IPS-20b (cell line): Measurements from ENCODE around the gene CDY2B.
"Not testable (repeated sequence)": the region's sequence is repeated elsewhere in the genome, so short reads cannot be mapped to it uniquely, and the experiment has no call there.

ENCODE experiments used
- H3K27ac ChIP-seq: one replicate; pipeline ENCODE4 v1.5.1; 2013; ENCODE audit warnings: low read length
- H3K27me3 ChIP-seq: 2 replicates; pipeline ENCODE4 v1.6.1; 2013; ENCODE audit warnings: mild to moderate bottlenecking, low read length, inconsistent platforms; ENCODE audit not compliant: insufficient read depth
- H3K36me3 ChIP-seq: 2 replicates; pipeline ENCODE4 v1.6.1; 2013; ENCODE audit warnings: low read depth, mild to moderate bottlenecking, inconsistent platforms, low read length, moderate library complexity; ENCODE audit not compliant: insufficient read depth
- H3K4me1 ChIP-seq: 2 replicates; pipeline ENCODE4 v1.6.1; 2013; ENCODE audit warnings: mild to moderate bottlenecking, control low read depth, inconsistent platforms, low read length, moderate library complexity; ENCODE audit not compliant: insufficient read depth
- H3K4me3 ChIP-seq: 2 replicates; pipeline ENCODE4 v1.5.1; 2013; ENCODE audit warnings: mild to moderate bottlenecking, low read length, inconsistent platforms
- H3K9ac ChIP-seq: 2 replicates; pipeline ENCODE4 v1.6.1; 2013; ENCODE audit warnings: low read depth, mild to moderate bottlenecking, inconsistent platforms, low read length, moderate library complexity
- H3K9me3 ChIP-seq: 2 replicates; pipeline ENCODE4 v1.6.1; 2013; ENCODE audit warnings: mild to moderate bottlenecking, low read depth, low read length, inconsistent platforms; ENCODE audit not compliant: insufficient read depth

CDY2B gene, protein sequence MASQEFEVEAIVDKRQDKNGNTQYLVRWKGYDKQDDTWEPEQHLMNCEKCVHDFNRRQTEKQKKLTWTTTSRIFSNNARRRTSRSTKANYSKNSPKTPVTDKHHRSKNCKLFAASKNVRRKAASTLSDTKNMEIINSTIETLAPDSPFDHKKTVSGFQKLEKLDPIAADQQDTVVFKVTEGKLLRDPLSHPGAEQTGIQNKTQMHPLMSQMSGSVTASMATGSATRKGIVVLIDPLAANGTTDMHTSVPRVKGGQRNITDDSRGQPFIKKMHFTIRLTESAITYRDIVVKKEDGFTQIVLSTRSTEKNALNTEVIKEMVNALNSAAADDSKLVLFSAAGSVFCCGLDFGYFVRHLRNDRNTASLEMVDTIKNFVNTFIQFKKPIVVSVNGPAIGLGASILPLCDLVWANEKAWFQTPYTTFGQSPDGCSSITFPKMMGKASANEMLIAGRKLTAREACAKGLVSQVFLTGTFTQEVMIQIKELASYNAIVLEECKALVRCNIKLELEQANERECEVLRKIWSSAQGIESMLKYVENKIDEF

GRCh38 chrY:17880120-17880519 lies at the start of gene CDY2B:
Gene CDY2B (minus strand): TSS chrY:17880220. CDS start chrY:17879892, 328 bp downstream.
- H3K9ac ChIP-seq, H3K4me3 ChIP-seq, H3K27me3 ChIP-seq, H3K36me3 ChIP-seq, H3K27ac ChIP-seq, H3K9me3 ChIP-seq, H3K4me1 ChIP-seq: not testable (repeated sequence)

DNA sequence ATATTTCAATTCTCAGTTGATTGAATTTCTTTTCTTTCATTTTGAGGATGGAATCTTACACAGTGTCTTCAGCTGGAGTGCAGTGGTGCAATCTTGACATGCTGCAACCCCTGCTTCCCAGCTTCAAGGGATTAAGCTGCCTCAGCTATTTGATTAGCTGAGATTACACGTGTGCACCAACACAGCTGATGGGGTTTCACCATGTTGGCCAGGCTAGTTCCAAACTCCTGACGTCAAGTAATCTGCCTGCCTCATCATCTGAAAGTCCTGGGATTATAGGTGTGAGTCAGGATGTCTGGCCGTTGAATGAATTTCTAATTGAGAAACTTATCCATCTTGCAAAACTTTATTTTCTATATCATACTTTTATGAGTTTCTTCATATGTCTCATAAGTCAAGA lies 28.0 kb upstream of the CDY2B start:
- H3K27me3 ChIP-seq, H3K9ac ChIP-seq, H3K4me1 ChIP-seq, H3K4me3 ChIP-seq, H3K27ac ChIP-seq, H3K36me3 ChIP-seq, H3K9me3 ChIP-seq: not testable (repeated sequence)

GRCh38 chrY:17907351-17907750 lies 27.3 kb upstream of the CDY2B start:
- not testable (repeated sequence) for H3K4me1 ChIP-seq, H3K9ac ChIP-seq, H3K9me3 ChIP-seq, H3K27me3 ChIP-seq, H3K4me3 ChIP-seq, H3K27ac ChIP-seq, H3K36me3 ChIP-seq

- H3K9me3 ChIP-seq, H3K9ac ChIP-seq, H3K27me3 ChIP-seq, H3K4me3 ChIP-seq, H3K36me3 ChIP-seq, H3K4me1 ChIP-seq, H3K27ac ChIP-seq: not testable (repeated sequence)
These were observed 1.7 kb upstream of the CDY2B start for GRCh38 chrY:17881697-17882096.

DNA sequence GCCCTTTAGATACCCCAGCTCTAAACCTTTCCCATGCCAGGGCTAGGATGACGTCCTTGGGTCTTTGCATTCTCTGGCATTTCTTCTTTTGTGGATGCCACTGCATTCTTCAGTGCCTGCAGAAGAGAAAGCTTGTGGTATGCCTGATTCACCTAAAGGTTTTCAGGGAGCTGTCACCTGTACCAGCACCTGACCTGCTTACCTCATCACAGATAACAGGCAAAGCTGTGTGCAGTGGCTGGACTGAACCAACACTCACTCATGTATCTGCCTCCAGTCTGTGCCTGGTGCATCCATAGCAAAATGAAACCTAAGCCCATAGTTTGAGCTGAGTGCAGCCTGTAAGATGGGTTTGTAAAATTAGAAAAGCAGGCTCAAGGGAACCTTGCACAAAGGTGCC lies 3.3 kb downstream of the CDY2B start:
- H3K27ac ChIP-seq, H3K9me3 ChIP-seq, H3K9ac ChIP-seq, H3K4me1 ChIP-seq, H3K4me3 ChIP-seq, H3K36me3 ChIP-seq, H3K27me3 ChIP-seq: not testable (repeated sequence)

DNA sequence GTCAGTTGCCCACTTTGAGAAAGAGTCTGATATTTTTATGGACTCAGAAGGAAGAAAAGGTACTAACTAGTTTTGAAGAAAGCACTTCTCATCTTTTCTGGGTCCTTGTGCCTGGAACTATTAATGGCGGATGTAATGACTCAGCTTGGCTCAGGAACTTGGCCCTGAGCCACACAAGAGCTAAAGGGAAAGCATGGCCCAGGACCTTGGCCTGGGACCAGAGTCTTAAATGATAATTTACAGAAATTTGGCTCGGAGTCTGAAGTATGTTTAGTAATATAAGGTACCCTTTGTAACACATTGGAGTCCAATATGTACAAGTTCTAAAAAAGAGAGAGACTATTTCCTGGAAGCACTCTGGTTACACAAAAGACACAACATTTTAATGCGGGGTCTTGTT lies 4.6 kb downstream of the CDY2B start:
- H3K4me1 ChIP-seq, H3K9ac ChIP-seq, H3K4me3 ChIP-seq, H3K36me3 ChIP-seq, H3K27me3 ChIP-seq, H3K27ac ChIP-seq, H3K9me3 ChIP-seq: not testable (repeated sequence)

DNA sequence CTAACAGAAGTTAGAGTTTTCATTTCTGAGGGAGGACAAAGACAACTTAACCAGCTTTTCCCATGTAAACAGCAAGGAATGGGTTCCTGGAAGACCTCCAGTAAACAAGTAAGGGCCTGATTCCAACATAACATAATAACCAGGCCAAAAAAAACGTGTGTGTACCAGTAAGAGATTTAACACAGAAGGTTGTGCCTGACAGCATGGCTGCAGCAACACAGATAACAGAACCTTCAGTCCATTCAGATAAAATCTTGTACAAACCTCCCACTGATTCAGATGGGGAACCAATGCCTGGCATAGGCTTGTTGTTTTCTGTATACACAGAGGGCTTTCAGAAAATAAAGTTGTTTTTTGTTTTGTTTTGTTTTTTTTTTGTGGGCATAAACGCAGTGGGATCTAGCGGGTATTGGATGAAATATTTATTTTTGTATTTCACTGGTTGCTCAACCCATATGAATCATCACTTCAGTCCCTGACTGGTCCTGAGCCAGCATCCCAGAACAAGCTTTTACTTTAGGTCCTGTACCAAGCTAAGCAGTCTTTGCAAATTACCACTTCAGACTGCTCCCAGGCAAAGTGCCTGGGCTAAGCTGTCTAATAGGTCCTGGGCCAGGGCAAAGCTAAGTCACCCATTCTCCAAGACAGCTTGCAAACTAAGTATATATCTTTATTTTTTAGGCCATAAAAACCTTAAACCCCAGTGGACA lies 8.7 kb downstream of the CDY2B start:
- H3K27ac ChIP-seq, H3K27me3 ChIP-seq, H3K9me3 ChIP-seq, H3K9ac ChIP-seq, H3K4me1 ChIP-seq, H3K36me3 ChIP-seq, H3K4me3 ChIP-seq: not testable (repeated sequence)

DNA sequence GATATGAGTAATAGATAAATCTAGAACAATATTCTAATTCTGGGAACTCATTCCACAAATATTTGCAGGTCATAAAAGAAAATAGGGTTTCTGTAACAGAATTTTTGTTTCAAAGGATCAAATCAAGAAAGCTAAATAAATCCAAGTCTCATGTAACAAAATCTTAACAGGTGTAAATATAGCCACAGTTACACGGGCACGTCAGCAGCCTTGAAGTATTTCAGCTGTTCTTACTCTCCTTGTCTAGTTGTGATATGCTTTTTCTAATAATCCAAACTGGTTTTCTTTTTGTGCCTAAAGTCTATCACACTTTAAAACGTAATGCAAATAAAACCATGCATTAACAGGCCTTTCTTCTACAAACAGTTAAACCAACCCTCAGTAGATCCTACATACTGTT lies 9.3 kb downstream of the CDY2B start:
- H3K4me1 ChIP-seq, H3K36me3 ChIP-seq, H3K27ac ChIP-seq, H3K9ac ChIP-seq, H3K9me3 ChIP-seq, H3K27me3 ChIP-seq, H3K4me3 ChIP-seq: not testable (repeated sequence)

DNA sequence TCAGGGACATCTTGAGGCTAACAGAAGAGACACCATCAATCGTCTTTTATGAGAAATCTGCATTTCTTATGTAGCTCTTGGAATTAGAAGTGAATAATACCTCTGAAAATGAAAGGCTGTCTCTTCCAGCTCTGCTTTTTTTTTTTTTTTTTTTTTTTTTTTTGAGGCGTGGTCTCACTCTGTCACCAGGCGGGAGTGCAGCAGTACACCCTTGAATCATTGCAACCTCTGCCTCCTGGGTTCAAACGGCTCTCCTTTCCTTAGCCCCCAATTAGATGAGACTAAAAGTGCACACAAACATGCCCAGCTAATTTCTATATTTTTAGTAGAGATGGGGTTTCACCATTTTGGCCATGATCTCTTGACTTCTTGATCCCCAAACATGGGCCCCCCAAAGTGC lies 12.2 kb downstream of the CDY2B start:
- H3K27ac ChIP-seq, H3K4me3 ChIP-seq: not testable (repeated sequence)

DNA sequence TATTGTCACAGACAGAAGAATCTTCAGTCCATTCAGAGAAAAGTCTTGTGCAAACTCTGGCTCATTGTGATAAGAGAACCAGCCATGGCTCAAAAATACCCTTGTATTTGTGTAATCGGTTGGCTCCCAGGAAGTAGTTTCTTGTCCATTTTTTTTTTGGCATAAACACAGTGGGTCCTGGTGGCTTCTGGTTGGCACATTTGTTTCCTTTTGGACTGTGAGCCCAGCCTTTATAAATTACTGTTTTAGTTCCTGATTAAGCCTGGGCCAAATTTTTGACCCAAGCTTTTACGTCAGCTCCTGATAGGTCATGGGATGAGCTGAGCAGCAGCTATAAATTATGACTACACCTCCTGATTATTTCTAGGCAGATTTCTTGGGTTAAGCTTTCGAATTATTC lies 19.4 kb downstream of the CDY2B start:
- H3K27me3 ChIP-seq, H3K4me1 ChIP-seq, H3K27ac ChIP-seq, H3K9ac ChIP-seq, H3K9me3 ChIP-seq, H3K36me3 ChIP-seq, H3K4me3 ChIP-seq: not testable (repeated sequence)

More for the DNA sequence above, 12.2 kb downstream of the CDY2B start:
- H3K27me3 ChIP-seq, H3K4me1 ChIP-seq, H3K9ac ChIP-seq, H3K9me3 ChIP-seq, H3K36me3 ChIP-seq: not testable (repeated sequence)

GRCh38 chrY:17856963-17857848 lies 22.8 kb downstream of the CDY2B start:
- H3K9me3 ChIP-seq, H3K4me3 ChIP-seq, H3K36me3 ChIP-seq, H3K27me3 ChIP-seq, H3K27ac ChIP-seq, H3K9ac ChIP-seq, H3K4me1 ChIP-seq: not testable (repeated sequence)
